ENCODE data around the gene SLC35F4. TPM values are rescaled to one million over a fixed set of nuclear protein-coding genes. Genes with fewer than 3 reads are reported as not detected.

Gene SLC35F4
- total and polyA plus RNA-seq, 2 of the 8 experiments (the other 6 are each of a cell fraction or from before 2014, with no cell fraction given): not detected

DNA sequence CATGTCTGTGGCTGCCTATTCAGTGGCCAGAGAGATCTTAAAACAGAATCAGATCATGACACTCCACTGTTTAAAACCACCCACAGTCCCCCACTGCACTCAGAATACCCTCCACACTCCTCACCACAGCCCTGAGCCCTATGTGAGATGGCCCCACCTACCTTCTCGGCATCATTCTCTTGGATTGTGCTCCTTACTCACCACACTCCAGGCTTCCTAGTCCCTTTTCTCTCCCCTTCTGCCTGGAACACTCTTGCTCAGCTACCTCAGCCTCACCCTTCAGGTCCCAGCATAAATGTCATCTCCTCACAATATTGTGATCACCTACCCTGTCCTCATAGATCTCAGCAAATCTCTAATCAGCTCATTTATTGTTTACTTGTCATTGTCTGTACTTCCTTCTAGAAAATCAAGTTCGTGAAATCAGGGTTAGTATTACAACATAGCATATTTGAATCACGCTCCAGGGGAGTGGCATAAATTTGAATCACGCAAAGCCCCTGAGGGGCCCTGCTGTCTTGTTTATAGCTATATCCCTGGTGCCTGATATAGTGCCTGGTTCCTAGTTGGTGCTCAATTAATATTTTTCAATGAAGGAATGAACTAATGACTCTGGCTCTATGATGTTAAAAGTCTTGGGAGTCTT, 42.8 kb downstream of the SLC35F4 start:
- 87% methylated on average over 4 of the region's 4 CpGs; no CpG with 5 or more reads in 1 of the 2 experiments for WGBS, 2 experiments (ENCODE audit: extremely low coverage in 1 of 2, insufficient coverage in 1 of 2, insufficient read length in 1 of 2, insufficient replicate concordance in 2 of 2, low coverage in 1 of 2, low lambda C conversion rate in 2 of 2, missing lambda C conversion rate in 1 of 2)
- no peaks in the 10 kb centered on the region for H4K20me1 ChIP-seq (replicated peaks in 1 of 2; ENCODE audit: control insufficient read depth in 1 of 2, insufficient read depth in 2 of 2, low read length in 2 of 2)
- no peak overlapping the region for H3K4me3 ChIP-seq (ENCODE audit: extremely low read depth in 1 of 4, insufficient read depth in 2 of 4, low read depth in 3 of 4, low read length in 4 of 4)
- no peaks in the 10 kb centered on the region for H3K9me3 ChIP-seq (ENCODE audit: insufficient read depth in 2 of 2, low read depth in 1 of 2, low read length in 1 of 2)
- H3K4ac ChIP-seq (replicated peaks; ENCODE audit: insufficient read length, low read depth, low read length): no peak overlapping the region
- no peaks in the 10 kb centered on the region for H3K4me1 ChIP-seq (replicated peaks in 1 of 4; ENCODE audit: control insufficient read depth in 3 of 4, insufficient read depth in 4 of 4, low read length in 3 of 4)
- no peak overlapping the region for H2BK20ac ChIP-seq (ENCODE audit: low read length)
- no peaks in the 10 kb centered on the region for H3K79me2 ChIP-seq (ENCODE audit: control insufficient read depth in 1 of 2, insufficient read depth in 2 of 2, low read length in 2 of 2)
- DNase-seq (ENCODE audit: low read depth in 1 of 2, low spot score in 2 of 2) (no peak), FAIRE-seq (no peak)
- no peak overlapping the region for H3K23ac ChIP-seq (ENCODE audit: insufficient read length)
- no peak overlapping the region for H2BK5ac ChIP-seq (ENCODE audit: low read depth, low read length)
- ChIA-PET POLR2A (ENCODE audit: partially characterized antibody) (no interaction called here), CTCF (ENCODE audit: partially characterized antibody) (interaction anchor here (0.9 to 1.4 kb wide), 2 partner anchors 12 to 296 kb away, joined by 3 read pairs; no protein-coding TSS in a partner anchor)
- H2BK12ac ChIP-seq (ENCODE audit: low read depth, low read length): no peak overlapping the region
- H3K14ac ChIP-seq (ENCODE audit: insufficient read length): no peak overlapping the region
- TF ChIP-seq SUZ12 (IDR thresholded peaks at IDR 0.05; ENCODE audit: low read length): no peak
- TF ChIP-seq, protein P1, sequence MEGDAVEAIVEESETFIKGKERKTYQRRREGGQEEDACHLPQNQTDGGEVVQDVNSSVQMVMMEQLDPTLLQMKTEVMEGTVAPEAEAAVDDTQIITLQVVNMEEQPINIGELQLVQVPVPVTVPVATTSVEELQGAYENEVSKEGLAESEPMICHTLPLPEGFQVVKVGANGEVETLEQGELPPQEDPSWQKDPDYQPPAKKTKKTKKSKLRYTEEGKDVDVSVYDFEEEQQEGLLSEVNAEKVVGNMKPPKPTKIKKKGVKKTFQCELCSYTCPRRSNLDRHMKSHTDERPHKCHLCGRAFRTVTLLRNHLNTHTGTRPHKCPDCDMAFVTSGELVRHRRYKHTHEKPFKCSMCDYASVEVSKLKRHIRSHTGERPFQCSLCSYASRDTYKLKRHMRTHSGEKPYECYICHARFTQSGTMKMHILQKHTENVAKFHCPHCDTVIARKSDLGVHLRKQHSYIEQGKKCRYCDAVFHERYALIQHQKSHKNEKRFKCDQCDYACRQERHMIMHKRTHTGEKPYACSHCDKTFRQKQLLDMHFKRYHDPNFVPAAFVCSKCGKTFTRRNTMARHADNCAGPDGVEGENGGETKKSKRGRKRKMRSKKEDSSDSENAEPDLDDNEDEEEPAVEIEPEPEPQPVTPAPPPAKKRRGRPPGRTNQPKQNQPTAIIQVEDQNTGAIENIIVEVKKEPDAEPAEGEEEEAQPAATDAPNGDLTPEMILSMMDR (IDR thresholded peaks at IDR 0.05; ENCODE audit: control extremely low read depth in 1 of 3, insufficient read depth in 1 of 3, low read depth in 1 of 3, low read length in 3 of 3): no peak
- no peak for TF ChIP-seq TAF7 (optimal IDR thresholded peaks at IDR 0.05; ENCODE audit: borderline replicate concordance, low read depth, low read length)
- TF ChIP-seq NRF1 (IDR thresholded peaks at IDR 0.05; ENCODE audit: low read depth, low read length): no peak
- TF ChIP-seq, protein P2, sequence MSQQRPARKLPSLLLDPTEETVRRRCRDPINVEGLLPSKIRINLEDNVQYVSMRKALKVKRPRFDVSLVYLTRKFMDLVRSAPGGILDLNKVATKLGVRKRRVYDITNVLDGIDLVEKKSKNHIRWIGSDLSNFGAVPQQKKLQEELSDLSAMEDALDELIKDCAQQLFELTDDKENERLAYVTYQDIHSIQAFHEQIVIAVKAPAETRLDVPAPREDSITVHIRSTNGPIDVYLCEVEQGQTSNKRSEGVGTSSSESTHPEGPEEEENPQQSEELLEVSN (IDR thresholded peaks at IDR 0.05): no peak
- no peak for TF ChIP-seq TAF1 (IDR thresholded peaks at IDR 0.05; ENCODE audit: low read depth, low read length)
- TF ChIP-seq TBP (IDR thresholded peaks at IDR 0.05; ENCODE audit: low read depth, low read length): no peak
- no peaks in the 10 kb centered on the region for H3K27me3 ChIP-seq (replicated peaks in 1 of 4; ENCODE audit: control insufficient read depth in 3 of 4, extremely low read depth in 1 of 4, insufficient read depth in 3 of 4, low read length in 3 of 4)
- no peak overlapping the region for H4K91ac ChIP-seq (replicated peaks; ENCODE audit: insufficient read length, low read length)
- H3K4me2 ChIP-seq (ENCODE audit: insufficient read depth in 1 of 2, low read depth in 2 of 2, low read length in 2 of 2): no peak overlapping the region
- no peaks in the 10 kb centered on the region for H3K79me1 ChIP-seq (ENCODE audit: low read depth, low read length)
- H3K18ac ChIP-seq (ENCODE audit: extremely low read depth, low read length): no peak overlapping the region
- no peaks in the 10 kb centered on the region for H3K23me2 ChIP-seq (ENCODE audit: low read depth, low read length)
- H4K5ac ChIP-seq (ENCODE audit: insufficient read length, low read depth, low read length): no peak overlapping the region
- no peak overlapping the region; the same call in 1 of the 2 replicates for H2AK5ac ChIP-seq (ENCODE audit: low read depth, low read length)
- no peak overlapping the region for H3K9ac ChIP-seq (replicated peaks in 1 of 4; ENCODE audit: extremely low read depth in 1 of 4, low read depth in 3 of 4, low read length in 3 of 4)
- H2AFZ ChIP-seq (ENCODE audit: low read length): no peak overlapping the region
- no peak overlapping the region for H4K8ac ChIP-seq (ENCODE audit: extremely low read depth, insufficient read depth, low read length)
- no peak overlapping the region for H3K27ac ChIP-seq (ENCODE audit: low read depth, low read length)
- no peak overlapping the region for H2BK15ac ChIP-seq (ENCODE audit: low read length)
- no peaks in the 10 kb centered on the region for H3K36me3 ChIP-seq (ENCODE audit: control insufficient read depth in 2 of 4, insufficient read depth in 4 of 4, low read length in 3 of 4)
- no peak overlapping the region for H2BK120ac ChIP-seq (replicated peaks; ENCODE audit: low read depth, low read length)
- H3K56ac ChIP-seq (replicated peaks; ENCODE audit: insufficient read length, low read depth, low read length): no peak overlapping the region
